Osteoblast (primary cell): Measurements from ENCODE around the gene SELENOO. TPM values are rescaled to one million over a fixed set of nuclear protein-coding genes. Genes with fewer than 3 reads are reported as not detected.

Experiments used
- DNase-seq: peaks from one replicate; pipeline ENCODE4 v3.0.0; 2011; ENCODE audit warnings: low spot score, mixed read lengths; ENCODE audit not compliant: insufficient read length; ENCODE audit errors: missing footprints
- H2AFZ ChIP-seq: 2 replicates; pipeline ENCODE4 v1.6.0; 2011; ENCODE audit warnings: mild to moderate bottlenecking, low read length
- H3K27ac ChIP-seq: 2 replicates; pipeline ENCODE4 v1.5.1; 2011; ENCODE audit warnings: mild to moderate bottlenecking, low read depth, low read length, moderate library complexity
- H3K27me3 ChIP-seq: 2 replicates; pipeline ENCODE4 v1.6.0; 2012; ENCODE audit warnings: mild to moderate bottlenecking, control low read depth, inconsistent platforms, low read length, moderate library complexity; ENCODE audit not compliant: insufficient read depth
- H3K36me3 ChIP-seq: 2 replicates; pipeline ENCODE4 v1.5.1; 2011; ENCODE audit warnings: mild to moderate bottlenecking, low read length, control low read depth, moderate library complexity; ENCODE audit not compliant: insufficient read depth
- H3K4me1 ChIP-seq: 2 replicates; pipeline ENCODE4 v1.5.1; 2011; ENCODE audit warnings: mild to moderate bottlenecking, low read length, control low read depth, moderate library complexity; ENCODE audit not compliant: insufficient read depth
- H3K4me2 ChIP-seq: 2 replicates; pipeline ENCODE4 v1.6.0; 2011; ENCODE audit warnings: mild to moderate bottlenecking, low read length; ENCODE audit not compliant: insufficient read depth
- H3K4me3 ChIP-seq: fragments of 200-600 bp; sonication (generic); 3 replicates; pipeline ENCODE4 v1.5.1; 2012; ENCODE audit warnings: mild to moderate bottlenecking, low read length, inconsistent platforms; ENCODE audit not compliant: insufficient read depth
- H3K79me2 ChIP-seq: 2 replicates; pipeline ENCODE4 v1.6.0; 2012; ENCODE audit warnings: mild to moderate bottlenecking, low read length, control low read depth, inconsistent platforms; ENCODE audit not compliant: insufficient read depth
- H3K9me3 ChIP-seq: 2 replicates; pipeline ENCODE4 v1.5.1; 2011; ENCODE audit warnings: low read depth, low read length, control low read depth
- H4K20me1 ChIP-seq: 2 replicates; pipeline ENCODE4 v1.6.0; 2012; ENCODE audit warnings: mild to moderate bottlenecking, low read length, control low read depth; ENCODE audit not compliant: insufficient read depth
- CTCF ChIP-seq: IDR thresholded peaks from 2 replicates; pipeline ENCODE4 v1.5.1; 2011; ENCODE audit warnings: mild to moderate bottlenecking, low read depth, low read length, moderate library complexity; ENCODE audit errors: extremely low read depth
- total RNA-seq: library from RNA; depleted of rRNA; stranded (reverse); fragments of >200 nt; gene quantifications from 2 replicates; pipeline ENCODE4 v1.2.3, GENCODE V29; 2012

Gene SELENOO
- total RNA-seq, 1 donor: 15.6 TPM

GRCh38 chr22:50213263-50213662 is 12.5 kb downstream of the SELENOO start:
- Histone ChIP-seq H3K4me2 (no peak overlapping the region), H3K9me3 (no peaks in the 10 kb centered on the region), H3K79me2 (peaks cover 46% of the 10 kb centered on the region), H3K4me1 (no peaks in the 10 kb centered on the region), H3K36me3 (peaks cover 66% of the 10 kb centered on the region), H3K4me3 (no peak overlapping the region), H3K27me3 (no peaks in the 10 kb centered on the region), H3K27ac (no peak overlapping the region), H2AFZ (no peak overlapping the region), H4K20me1 (peaks cover 48% of the 10 kb centered on the region)
- no peak for DNase-seq
- TF ChIP-seq CTCF: no peak

GRCh38 chr22:50215297-50216054 is 14.7 kb downstream of the SELENOO start:
- Histone ChIP-seq H3K4me2 (no peak overlapping the region), H3K79me2 (peaks cover 40% of the 10 kb centered on the region), H3K9me3 (no peaks in the 10 kb centered on the region), H2AFZ (no peak overlapping the region), H4K20me1 (peaks cover 35% of the 10 kb centered on the region), H3K27ac (no peak overlapping the region), H3K27me3 (no peaks in the 10 kb centered on the region), H3K4me3 (no peak overlapping the region), H3K4me1 (no peaks in the 10 kb centered on the region), H3K36me3 (peaks cover 70% of the 10 kb centered on the region)
- no peak for DNase-seq
- TF ChIP-seq CTCF: no peak

GRCh38 chr22:50216055-50216683 is 15.4 kb downstream of the SELENOO start:
- H3K36me3 ChIP-seq: peaks cover 70% of the 10 kb centered on the region
- no peak overlapping the region for H3K4me3 ChIP-seq
- no peaks in the 10 kb centered on the region for H3K27me3 ChIP-seq
- no peaks in the 10 kb centered on the region for H3K9me3 ChIP-seq
- no peak overlapping the region for H3K27ac ChIP-seq
- no peak for DNase-seq
- peaks cover 32% of the 10 kb centered on the region for H4K20me1 ChIP-seq
- H3K4me2 ChIP-seq: no peak overlapping the region
- no peak for TF ChIP-seq CTCF
- H3K4me1 ChIP-seq: no peaks in the 10 kb centered on the region
- no peak overlapping the region for H2AFZ ChIP-seq
- H3K79me2 ChIP-seq: peaks cover 33% of the 10 kb centered on the region
